Lower leg skin (tissue), 3 donors: ENCODE measurements around the gene CHAC1.

Experiments used
- CTCF ChIP-seq, 3 donors: fragments of 450-650 bp; IDR thresholded peaks; one replicate each; pipeline ENCODE4 v1.5.1; 2016; ENCODE audit warnings: antibody characterized with exemption in 3 of 3, mild to moderate bottlenecking in 3 of 3, moderate library complexity in 2 of 3
- POLR2A ChIP-seq, 2 donors: fragments of 450-650 bp; IDR thresholded peaks; one replicate each; pipeline ENCODE4 v1.6.1; 2016 to 2017; ENCODE audit warnings: antibody characterized with exemption in 2 of 2, mild to moderate bottlenecking in 1 of 2, moderate library complexity in 1 of 2

GRCh38 chr15:40959331-40960141 lies 6.3 kb downstream of the CHAC1 start:
- TF ChIP-seq CTCF (IDR thresholded peaks at IDR 0.05) (no peak), POLR2A (IDR thresholded peaks at IDR 0.05) (no peak)
